Measurements from ENCODE around the gene TRPV5.

Gene TRPV5

DNA sequence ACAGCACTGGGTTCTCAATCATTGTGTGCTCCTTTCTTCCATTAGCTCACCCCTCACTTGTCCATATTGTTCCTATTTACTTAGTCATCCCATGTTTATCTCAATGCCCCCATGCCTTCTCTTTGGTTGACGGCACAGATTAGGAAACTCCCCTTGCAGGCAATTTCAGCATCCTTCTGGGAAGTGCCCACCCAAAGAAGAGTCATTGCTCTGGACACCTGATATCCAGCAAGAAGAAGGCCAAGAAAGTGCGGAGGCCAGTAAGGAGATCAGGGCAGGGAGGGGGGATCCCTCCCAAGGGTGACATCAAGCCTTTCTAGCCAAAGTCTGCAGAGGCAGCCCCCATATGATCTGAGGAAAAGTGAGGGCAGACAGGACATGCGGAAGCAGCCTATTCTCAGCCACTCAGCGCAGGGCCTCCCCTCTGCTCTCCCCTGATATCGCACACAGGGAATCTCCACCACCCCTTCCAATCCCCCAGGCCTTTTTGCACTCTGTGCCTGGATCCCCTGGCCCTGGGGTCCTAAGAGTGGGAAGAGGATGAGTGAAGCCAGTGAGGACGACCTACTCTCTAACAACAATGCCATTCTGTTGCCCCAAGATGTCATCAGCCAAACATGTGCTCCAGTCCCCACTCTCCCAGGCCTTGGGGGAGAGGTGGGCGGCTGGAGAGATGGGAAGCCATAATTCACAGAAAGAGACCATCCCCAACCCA, 49.8 kb downstream of the TRPV5 start:
- no peak for DNase-seq

DNA sequence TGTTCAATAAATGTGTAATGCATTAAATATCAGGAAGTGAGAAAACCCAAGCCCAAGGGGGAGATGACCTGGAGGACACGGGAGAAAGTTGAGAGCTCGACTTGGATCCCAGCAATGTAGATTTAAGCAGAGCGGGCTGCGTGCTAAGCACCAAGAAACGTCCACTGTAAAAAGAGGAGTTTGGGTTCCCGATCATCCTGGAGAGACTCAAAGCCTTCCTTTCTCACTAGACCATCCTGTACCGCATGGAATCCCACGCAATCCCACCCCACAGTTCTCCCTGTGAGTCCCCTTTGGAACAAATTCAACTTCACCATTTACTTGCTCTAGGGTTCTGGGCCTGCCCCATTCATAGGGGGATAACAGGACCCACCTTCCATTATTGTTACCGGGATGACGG, 50.4 kb downstream of the TRPV5 start:
- no peak for DNase-seq

DNA sequence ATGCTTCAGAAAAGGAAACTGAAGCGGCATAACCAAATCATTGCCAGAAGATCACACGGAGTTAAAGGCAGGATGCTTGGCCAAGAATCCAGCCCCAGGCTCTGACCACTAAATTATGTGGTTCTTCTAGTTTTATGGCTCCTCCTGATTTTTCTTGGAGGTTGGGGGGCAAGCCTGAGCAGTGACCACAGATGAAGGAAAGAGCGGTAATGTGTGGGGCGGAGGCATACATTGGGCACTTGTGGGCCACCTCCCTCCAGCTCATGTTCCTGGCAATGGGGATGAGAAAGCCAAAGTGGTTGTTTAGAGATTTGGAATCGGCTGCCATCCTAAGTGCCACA, 51.2 kb downstream of the TRPV5 start:
- no peak for DNase-seq

DNA sequence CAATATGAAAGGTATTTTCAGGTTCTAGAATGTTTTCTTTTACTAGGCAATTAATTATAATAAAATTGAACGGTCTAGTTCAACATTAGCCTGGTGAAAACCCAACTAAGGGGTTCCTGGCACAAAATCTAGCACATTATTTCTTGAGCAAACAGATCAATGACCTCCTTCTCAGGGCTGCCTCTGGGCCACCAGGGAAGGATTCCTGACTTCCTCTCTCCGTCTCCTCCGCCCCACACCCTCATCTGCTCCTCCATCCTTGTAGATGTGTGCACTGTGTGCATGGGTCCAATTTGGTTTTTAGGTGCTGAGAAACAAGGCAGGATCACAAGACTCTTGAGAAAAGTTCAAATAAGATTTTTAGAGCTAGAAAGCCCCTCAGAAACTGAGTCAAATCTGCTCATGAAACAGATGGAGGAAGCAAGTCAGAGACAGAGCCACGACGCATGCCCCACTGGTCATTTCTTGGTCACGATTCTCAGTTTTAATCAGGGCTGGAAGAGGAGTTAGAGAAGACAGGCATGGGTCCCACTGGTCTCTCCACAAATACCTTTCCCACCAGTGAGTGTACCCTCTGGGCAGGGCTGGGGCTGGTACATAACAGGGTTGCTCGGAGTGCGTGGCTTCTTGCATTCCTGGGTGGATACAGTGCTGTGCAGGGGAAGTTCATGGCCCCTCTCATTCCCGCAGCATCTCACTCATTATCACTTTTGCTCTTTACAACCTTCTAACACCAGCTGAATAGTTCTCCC, 51.8 kb downstream of the TRPV5 start:
- DNase-seq = no peak

DNA sequence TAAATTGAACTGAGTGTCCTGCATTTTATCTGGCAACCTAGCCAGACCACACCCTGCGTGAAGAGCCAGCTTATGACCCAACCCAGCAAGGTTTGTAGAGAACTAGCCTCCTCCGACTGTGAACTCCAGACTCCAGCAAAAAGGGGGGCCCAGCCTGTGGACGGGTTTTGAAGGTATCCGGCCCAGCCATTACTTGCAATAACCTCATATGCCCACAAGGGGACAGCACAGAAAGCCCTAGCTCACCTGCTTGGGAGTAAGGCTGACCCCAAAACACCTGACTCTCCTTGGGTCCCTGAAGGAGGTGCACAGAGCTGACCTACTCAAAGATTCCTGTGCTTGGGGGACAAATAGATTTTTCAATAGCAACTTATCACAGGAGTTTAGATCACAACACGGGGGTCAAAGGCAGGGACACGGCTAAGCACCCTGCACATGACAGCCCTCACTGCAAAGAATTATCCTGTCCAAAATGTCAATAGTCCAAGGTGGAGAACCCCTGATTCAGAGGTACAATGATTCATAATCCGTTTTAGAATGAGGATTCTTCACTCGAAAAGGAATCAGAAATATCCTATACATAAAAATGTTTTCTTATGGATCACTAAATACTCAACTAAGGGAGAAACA, 52.6 kb downstream of the TRPV5 start:
- no peak for DNase-seq

DNA sequence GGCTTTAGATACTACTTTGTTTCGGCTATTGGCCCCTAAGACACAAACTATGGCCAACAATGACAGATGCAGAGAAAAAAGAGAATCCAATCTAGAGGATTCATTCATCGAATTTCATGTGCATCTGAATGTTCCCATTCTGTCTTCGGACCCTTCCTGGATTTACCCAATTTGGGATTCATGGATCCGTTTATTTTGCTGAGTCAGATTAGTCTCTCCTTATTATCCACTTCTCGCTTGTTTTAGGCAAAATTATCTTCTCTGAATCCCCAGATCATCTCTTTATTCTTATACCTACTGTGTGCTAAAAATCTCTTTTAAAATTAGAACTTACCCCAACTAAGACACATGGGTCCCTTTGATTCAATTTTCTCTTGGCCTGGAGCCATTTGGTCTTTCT, 54.5 kb downstream of the TRPV5 start:
- DNase-seq = no peak

DNA sequence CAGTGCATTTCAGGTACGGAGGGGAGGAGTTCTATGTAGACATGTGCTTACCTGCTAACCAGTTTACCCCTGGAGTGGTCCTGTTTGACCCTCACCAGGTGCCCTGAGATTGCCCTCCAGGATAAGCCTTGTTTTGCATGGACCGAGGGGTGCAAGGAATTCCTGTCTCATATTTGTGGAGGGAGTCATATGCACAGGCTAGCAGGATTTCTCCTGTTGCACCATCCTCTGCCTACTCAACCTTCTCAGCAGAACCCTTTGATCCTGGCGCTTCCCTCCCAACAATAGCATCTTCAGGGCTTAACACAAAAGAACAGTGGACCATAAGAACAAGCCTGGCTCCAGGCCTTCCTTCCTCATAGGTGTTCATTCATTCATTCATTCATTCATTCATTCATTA, 55.2 kb downstream of the TRPV5 start:
- no peak for DNase-seq

DNA sequence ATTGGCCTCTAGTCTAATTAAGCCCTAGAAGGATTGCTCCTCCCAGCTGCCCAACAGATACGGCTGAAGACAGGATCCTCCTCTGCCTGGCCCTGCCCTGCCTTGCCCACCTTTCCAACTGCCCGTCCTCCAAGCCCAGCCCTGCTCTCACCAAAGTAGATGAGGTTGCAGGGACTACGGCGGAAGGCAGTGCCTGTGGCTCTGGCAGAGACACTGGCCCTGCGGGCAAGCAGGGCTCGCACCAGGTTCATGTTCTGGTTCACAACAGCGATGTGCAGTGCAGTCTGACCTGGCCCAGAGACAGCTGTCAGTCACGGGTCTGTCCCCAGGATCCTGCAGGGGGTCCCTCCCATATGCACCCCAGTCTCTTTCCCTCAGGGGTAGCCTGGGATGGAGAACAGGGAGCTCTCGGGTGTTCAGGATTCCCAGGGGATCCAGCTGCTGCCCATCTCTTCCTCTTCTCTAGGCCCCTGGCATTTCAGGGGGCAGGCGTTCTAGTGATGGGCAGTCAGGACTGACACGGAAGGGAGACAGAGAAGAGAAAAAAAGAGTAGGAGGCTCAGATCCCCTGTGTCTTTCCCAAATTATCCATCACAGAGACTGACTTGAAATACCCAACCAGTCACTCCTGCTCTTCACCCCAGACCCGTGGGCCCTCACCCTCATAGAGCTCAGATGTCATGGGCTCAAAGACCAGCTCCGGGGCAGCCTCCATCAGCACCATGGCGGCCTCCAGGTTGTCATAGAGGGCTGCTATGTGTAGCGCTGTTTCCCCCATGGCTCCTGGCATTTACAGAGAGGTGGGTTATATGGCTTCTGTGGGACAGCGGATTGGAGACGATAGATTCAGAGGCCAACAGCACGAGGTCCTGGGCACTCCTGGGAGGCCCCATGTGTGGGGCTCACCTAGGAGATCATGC, 56.3 kb downstream of the TRPV5 start:
- peak; percentile 5 for DNase-seq

DNA sequence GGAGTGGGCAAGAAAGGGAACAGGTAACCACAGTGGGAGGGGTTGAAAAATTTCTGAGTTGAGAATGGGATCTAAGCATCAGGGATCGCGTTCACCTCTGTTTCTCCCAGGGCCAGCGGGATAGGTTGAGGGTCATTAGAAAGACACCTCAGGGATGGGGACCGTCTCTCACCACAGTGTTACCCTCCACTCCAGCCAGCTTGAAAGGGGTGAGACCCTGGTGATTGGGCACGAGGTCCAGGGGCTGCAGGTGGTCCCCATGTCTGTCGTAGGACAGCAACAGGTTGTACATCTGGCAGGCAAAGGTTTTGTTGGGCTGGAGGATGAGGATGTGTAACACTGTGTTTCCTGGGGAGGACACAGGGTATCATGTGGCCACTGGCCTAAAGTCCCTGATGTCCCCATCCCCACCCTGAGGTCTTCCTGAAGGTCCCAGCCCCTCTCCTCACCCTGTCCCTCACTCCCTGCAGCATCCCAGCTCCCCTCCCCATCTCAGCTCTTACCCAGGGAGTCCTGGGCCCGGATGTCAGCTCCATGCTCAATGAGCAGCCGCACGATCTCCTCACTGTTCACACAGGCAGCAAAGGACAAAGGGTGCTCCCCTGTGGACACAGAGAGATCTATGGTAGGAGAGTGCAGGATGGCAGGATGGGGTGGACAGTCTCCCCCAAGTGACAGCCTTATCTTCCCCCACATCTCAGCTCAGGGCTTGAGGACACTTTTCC, 57.1 kb downstream of the TRPV5 start:
- peak; percentile 1 for DNase-seq

DNA sequence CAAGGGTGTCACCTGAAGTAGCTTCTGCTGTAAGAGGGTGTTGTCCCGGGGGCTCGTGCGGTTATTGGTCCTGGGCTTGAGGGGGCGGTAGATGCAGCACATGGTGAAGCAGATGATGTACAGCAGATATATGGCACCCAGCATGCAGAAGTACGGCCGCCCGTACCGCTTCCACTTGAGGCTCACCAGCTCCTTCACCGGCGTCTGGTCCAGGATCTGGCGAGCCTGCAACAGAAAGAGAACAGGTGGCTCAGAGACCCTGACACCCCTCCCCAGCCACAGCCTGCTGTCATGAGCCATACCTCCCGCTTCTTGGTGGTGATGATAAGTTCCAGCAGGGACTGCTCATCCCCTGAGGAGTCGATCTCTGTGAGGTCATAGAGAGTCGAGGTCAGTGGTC, 58.1 kb downstream of the TRPV5 start:
- DNase-seq = no peak

DNA sequence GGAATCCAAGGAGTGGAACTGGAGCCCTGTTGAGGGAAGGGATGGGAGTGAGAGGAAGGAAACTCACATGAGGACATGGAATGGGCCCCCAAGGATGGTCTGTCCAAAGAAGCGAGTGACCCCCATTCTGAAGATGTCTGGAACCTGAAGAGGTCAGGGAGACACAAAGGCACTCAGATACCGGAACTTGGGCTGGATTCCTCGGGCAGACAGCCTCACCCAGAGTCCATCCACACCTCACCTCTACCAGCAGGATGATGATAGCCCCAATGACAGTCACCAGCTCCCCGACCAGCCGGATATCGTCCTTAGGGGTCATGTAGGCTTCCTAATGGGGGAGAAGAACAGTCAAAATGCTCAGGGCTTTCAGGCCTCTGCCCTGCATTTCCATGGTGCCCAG, 58.7 kb downstream of the TRPV5 start:
- DNase-seq = no peak

DNA sequence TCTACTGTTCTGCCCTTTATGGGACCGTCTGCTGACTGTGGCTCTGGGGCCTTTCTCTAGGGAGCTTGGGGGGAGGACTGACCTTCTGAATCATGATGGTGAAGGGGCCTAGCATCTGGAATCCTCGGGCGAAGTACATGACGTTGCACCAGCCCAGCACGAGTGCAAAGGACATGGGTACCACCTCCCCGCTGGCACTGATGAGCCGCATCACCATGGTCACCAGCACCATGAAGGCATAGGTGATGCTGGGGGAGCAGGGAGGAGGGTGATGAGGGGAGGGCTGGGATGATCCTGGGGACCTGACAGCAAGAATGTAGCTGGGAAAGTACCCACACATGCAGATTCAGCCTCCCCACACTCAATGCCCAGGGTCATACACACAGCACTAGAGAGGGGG, 59.1 kb downstream of the TRPV5 start:
- no peak for DNase-seq

DNA sequence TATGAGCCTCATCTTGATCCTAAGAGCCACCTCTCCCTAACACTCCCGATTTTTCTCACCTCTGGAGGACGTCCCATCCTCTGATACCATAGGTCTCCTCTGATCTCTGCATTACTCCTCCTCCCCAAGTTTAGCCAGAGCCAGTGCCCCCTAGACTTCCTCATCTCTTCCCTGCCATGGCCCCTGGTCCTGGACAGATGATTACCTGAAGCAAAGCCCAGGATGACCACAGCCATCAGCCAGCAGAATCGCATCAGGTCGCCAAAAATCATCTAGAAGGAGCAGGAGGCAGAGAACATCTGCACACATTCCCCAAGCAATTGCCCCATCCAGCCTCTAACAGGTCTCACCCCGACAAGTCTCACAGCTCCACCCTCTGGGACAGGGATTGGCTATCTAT, 59.7 kb downstream of the TRPV5 start:
- DNase-seq = no peak

DNA sequence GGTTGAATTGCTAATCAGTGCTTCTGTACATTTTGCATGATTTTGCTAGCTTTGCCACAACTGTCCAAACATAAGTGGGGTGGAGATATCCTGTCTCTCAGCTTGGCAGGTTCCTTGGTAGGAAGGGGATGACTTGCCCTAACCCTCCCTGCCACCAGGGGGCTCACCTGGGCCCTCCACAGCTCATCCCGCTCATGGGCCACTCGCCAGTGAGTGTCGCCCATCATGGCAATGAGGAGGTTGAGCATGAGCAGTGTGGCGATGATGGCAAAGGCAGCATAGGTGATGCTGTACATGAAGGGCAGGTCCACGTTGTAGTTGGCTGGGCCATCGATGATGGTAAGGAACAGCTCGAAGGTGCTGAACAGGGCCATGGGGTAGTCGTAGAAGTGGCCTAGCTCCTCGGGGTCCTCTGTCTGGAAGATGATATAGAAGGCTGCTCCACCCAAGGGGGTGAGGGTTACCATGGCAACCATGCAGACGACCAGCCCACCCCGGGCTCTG, 60.2 kb downstream of the TRPV5 start:
- peak; percentile 10 for DNase-seq

DNA sequence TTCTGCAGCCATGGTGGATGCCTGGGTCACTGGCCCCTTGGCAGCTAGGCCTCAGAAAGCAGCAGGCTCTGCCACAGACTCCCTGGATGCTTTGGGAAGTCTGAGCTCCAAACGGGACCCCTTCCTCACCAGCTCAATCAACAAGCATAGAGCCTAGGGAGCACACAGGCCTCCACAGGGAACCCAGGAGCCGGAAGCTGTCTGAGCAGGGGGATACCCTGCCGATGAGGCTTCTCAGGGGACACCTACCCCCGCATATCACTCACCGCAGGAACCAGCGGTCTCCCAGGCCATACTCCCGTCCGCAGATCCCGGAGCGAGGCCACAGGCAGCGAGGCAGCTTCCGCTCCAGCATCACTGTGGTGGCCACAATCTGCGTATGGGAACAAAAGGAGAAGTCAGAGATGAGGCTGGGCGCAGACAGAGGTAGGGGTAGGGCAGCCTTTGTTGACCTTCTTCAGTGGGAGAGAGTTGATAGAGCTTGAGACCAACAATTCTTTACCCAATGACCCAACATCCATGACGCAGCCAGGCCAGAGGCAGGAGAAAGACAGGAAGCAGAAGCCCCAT, 61.4 kb downstream of the TRPV5 start:
- DNase-seq = peak; percentile 11

DNA sequence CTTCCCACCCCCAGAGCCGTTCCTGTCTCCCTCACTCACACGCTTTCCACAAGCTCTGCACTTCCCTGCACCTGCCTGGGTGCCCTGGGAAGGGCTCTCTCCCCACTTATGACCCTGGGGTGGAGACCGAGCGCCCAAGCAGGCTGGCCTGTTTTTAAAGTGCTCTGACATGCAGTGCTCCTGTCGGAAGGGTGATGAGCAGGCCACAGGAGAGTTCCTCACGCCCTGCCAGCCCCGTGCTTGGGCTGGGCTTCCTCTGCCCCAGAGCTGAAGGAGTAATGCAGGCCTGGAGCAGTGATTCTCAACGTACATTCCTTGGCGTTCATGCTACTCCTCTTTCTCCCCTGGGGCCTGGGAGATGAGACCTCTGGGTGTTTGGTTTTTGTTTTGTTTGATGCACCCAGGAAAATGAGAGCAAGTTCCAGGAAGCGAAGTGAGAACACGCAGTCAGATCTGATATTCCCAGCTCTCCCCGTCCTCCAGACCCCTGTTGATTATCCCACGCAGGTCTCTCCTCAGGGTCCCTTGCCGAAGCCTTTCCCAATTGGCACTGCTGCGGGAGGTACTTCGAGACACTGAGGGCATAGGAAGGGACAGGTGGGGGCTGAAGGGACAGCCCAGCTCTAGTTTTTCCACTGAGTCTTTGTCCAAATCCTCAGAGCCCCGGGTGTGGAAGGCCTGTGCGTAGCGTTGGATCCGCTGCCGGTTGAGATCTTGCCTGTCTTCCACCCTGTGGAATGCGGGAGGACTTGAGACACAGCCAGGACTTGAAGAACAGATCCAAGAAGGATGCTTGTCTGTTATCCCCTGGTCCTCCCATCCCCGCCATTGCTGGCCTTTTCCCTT, 62.1 kb downstream of the TRPV5 start:
- DNase-seq = peak; percentile 6

DNA sequence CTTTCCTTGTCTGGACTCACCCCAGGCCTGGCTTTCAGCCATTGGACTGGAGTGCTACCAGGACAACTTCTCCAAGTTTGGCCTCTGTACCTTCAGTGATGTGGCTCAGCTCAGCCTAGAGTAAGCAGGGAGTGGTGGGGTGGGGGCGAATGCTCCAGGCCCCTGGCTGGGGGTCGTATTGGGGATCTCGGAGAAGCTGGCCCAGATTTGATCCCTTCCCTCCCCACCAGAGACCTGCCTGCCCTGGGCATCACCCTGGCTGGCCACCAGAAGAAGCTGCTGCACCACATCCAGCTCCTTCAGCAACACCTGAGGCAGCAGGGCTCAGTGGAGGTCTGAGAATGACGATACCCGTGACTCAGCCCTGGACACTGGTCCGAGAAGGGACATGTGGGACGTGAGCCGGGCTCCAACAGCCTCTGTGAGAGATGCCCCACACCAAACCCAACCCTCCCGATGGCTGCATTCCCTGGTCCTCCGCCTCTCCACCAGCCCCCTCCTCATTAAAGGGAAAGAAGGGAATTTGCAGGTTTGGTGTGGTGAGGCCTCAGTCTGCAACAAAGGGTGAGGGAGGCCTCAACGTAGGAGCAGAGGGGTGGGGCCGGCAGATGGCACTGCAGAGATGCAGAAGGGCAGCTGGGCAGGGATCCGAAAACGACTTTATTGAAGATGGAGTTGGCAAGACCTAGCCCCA, 62.8 kb downstream of the TRPV5 start:
- no peak for DNase-seq

DNA sequence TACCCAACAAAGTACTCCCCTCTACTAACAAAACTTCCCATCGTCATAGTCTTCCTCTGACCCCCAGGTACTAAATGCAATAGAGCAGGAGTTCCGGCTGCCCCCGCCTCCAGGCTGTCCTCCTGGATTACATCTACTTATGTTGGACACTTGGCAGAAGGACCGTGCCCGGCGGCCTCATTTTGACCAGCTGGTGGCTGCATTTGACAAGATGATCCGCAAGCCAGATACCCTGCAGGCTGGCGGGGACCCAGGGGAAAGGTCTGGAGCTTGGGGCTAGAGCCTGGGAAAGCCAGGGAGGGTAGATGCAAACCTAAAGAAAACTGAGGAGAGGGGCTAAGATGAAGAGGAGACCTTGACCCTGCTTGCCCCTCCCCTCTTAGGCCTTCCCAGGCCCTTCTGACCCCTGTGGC, 63.4 kb downstream of the TRPV5 start:
- no peak for DNase-seq

DNA sequence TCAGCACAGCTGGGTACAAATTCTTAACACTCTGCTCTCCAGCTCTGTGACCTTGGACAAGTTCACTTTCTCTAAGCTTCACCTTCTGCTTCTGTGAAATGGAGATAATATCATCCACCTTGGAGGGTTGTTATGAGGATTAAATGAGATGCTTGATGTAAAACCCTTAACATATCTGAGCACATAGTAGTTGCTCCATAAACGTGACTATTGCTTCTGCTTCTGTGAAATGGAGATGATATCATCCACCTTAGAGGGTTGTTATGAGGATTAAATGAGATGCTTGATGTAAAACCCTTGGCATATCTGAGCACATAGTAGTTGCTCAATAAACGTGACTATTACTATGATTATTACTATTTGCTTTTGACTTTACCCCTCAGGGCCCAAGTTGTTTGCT, 64.1 kb downstream of the TRPV5 start:
- DNase-seq = no peak

DNA sequence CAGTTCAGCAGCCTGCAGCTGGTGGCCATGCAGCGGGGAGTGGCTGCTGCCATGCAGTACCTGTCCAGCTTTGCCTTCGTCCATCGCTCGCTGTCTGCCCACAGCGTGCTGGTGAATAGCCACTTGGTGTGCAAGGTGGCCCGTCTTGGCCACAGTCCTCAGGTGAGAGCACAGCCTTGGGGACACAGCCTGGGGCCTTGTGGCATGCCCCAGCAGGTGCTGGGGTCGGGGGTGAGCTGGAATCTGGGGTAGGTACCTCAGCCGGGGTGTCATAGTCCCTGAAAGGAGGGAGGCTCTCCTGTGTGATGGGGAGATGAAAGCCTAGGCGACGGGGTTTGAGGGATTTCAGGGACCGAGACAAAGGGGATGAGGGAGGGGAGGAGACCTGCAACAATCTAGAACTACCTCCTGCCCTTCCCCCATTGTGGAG, 64.5 kb downstream of the TRPV5 start:
- DNase-seq = no peak
